ENCODE data around the gene LBHD1.
"Not testable (repeated sequence)": the region's sequence is repeated elsewhere in the genome, so short reads cannot be mapped to it uniquely, and the experiment has no call there.

LBHD1 gene

GRCh38 chr11:62671608-62672389 lies at the start of gene LBHD1, which contains the start of gene UQCC3:
LBHD1 (minus strand) TSS chr11:62672267; CDS start chr11:62670031, 2,236 bp downstream.
UQCC3 (plus strand) TSS chr11:62671673; CDS start chr11:62671746, 73 bp downstream.
- DNase-seq (ENCODE audit: low read depth), result peak; percentile 88

- DNase-seq (ENCODE audit: low read depth), result no peak
Measured at GRCh38 chr11:62719302-62719978, 47.4 kb upstream of the LBHD1 start.

- DNase-seq (ENCODE audit: low read depth), result no peak
Measured at GRCh38 chr11:62716816-62717215, 44.7 kb upstream of the LBHD1 start.

GRCh38 chr11:62716206-62716605 lies 44.1 kb upstream of the LBHD1 start:
- DNase-seq (ENCODE audit: low read depth), result no peak

- no peak for DNase-seq (ENCODE audit: low read depth)
Measured at GRCh38 chr11:62715150-62716130, 43.4 kb upstream of the LBHD1 start.

- no peak for DNase-seq (ENCODE audit: low read depth)
Measured at GRCh38 chr11:62713343-62713742, 41.3 kb upstream of the LBHD1 start.

- DNase-seq (ENCODE audit: low read depth), result no peak
Measured at GRCh38 chr11:62712861-62713260, 40.8 kb upstream of the LBHD1 start.

- DNase-seq (ENCODE audit: low read depth), result no peak
Measured at GRCh38 chr11:62712276-62712812, 40.3 kb upstream of the LBHD1 start.

- DNase-seq (ENCODE audit: low read depth), result peak; percentile 52
Measured at GRCh38 chr11:62710001-62710345, 37.9 kb upstream of the LBHD1 start.

- peak; percentile 99 for DNase-seq (ENCODE audit: low read depth)
Measured at GRCh38 chr11:62709247-62710000, 37.4 kb upstream of the LBHD1 start.

- DNase-seq (ENCODE audit: low read depth), result no peak
Measured at GRCh38 chr11:62708793-62709192, 36.7 kb upstream of the LBHD1 start.

GRCh38 chr11:62708392-62708791 lies 36.3 kb upstream of the LBHD1 start:
- no peak for DNase-seq (ENCODE audit: low read depth)

GRCh38 chr11:62707277-62707861 lies 35.3 kb upstream of the LBHD1 start, which contains the start of the genes BSCL2 and GNG3:
BSCL2 (minus strand) TSS chr11:62707424; CDS start chr11:62707195, 229 bp downstream.
GNG3 (plus strand) TSS chr11:62707676; CDS start chr11:62708296, 620 bp downstream.
- DNase-seq (ENCODE audit: low read depth), result no peak

- DNase-seq (ENCODE audit: low read depth), result no peak
Measured at GRCh38 chr11:62706850-62707247, 34.8 kb upstream of the LBHD1 start.

GRCh38 chr11:62705880-62706849 lies 34.1 kb upstream of the LBHD1 start:
- peak; percentile 91 for DNase-seq (ENCODE audit: low read depth)

- no peak for DNase-seq (ENCODE audit: low read depth)
Measured at GRCh38 chr11:62705413-62705812, 33.3 kb upstream of the LBHD1 start.

- DNase-seq (ENCODE audit: low read depth), result not testable (repeated sequence)
Measured at GRCh38 chr11:62703921-62704320, 31.9 kb upstream of the LBHD1 start.

- no peak for DNase-seq (ENCODE audit: low read depth)
Measured at GRCh38 chr11:62702246-62702645, 30.2 kb upstream of the LBHD1 start.

- DNase-seq (ENCODE audit: low read depth), result peak; percentile 79
Measured at GRCh38 chr11:62694455-62695167, 22.5 kb upstream of the LBHD1 start.

All from iris pigment epithelial cell (primary cell).